Globus pallidus (tissue), 1 donor: ENCODE results near the gene CNOT6L.
A peak's percentile ranks its signal among the peaks of the same experiment; 100 is the strongest.
"Not testable (repeated sequence)": the region's sequence is repeated elsewhere in the genome, so short reads cannot be mapped to it uniquely, and the experiment has no call there.

Source experiments
- DNase-seq: peaks from one replicate; pipeline ENCODE4 v3.0.0-alpha.2; 2015; ENCODE audit warnings: low spot score

CNOT6L gene

DNA sequence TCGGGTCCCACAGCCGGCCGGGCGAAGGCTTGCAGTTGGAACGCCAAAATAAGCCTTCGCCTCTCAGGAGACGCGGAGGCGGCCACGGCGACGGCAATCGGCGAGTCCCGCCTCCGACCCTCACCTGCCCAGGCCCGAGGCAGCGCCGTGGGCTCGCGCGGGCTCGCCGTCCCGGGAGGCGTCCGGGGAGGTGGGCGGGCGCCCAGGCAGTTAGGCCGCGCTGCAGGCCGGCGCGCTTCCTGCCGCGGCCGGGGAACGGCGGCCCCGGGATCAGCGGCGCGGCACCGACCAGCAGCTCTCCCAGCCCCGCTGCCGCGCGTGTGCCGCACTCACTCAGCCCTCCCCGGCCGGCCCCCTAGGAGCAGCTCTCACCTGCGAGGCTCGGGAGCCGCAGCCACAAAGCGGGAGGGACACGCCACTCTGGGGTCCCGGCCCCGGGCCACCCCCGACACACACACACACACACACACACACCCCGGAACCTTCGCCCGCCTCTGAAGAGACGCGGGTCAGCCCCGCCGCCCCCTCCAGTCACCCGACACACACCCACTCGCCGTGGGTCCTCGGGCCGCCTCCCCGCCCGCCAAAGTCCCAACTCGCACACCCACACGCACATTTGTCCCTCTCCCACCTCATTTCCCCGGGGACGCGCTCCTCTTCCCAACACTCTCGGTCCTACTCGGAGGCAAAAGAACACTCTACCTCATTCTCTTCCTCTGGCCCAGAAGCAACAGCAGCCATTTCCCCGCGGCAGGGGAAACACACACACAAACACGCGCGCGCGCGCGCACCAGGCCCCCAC is at the start of gene CNOT6L:
CNOT6L (minus strand) TSS at position 767 of the 802 bp plus-strand sequence; CDS start at position 707, 60 bp downstream.
- DNase-seq = peak; percentile 66

DNA sequence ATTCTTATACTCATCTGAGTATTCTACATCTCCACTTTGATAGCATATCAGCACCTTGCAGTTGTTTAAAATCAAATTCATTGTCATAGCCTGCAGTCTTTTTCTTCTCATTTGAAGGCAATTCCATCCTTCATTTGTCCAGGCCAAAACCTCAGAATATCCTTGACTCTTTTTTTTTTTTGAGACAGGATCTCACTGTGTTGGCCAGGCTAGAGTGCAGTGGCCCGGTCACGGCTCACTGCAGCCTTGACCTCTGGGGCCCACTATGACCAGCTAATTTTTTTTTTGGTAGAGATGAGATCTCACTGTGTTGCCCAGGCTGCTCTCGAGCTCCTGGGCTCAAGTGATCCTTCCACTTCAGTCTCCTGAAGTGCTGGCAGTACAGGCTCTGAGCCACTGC is 46.1 kb upstream of the CNOT6L start:
- no peak for DNase-seq

DNA sequence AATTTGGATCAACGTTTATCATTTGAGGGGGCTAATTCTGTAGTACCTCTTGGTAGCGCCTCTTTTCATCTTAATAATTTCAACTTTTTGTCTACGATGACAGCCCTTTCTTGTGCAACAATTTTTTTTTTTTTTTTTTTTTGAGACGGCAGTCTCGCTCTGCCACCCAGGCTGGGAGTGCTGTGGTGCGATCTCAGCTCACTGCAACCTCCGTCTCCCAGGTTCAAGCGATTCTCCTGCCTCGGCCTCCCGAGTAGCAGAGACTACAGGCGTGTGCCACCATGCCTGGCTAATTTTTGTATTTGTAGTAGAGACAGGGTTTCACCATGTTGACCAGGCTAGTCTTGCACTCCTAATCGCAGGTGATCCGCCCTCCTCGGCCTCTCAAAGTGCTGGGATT is 44.2 kb upstream of the CNOT6L start:
- not testable (repeated sequence) for DNase-seq

DNA sequence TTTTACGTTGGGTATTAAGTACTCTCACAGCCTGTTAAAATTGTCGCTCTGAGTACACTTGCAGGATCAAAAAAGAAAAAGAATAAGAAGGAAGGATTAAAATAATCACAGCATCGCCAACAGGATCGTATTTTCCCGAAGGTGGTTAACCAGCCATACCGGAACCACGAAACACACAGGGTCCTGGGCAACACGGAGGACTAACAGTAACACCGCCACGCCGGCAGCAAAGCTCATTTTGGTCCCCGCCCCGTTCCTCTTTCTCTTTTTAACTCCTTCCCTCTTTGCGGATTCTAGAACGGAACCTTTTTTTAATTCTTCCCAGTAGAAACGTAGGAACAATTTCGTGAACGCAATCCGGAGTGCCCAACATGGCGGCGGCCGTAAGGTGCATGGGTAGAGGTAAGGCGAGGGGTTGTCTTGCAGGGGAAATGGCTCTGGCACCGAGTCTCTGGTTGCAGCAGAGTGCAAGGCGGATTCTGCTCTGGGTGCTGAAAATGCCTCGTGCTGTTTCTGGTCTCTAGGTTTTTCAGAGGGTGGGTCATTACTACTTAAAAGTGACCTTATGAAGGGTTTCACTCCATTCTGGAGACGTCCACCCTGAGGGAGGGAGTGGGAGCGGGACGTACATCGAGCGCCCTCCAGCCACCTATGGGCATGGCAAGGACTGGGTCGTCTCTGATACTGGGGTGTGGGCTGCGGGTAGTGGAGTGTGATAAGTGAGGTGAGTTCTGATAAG is 43.5 kb upstream of the CNOT6L start, which contains the start of gene MRPL1:
MRPL1 (plus strand) TSS at position 353 of the 739 bp plus-strand sequence; CDS start at position 372, 19 bp downstream.
- DNase-seq = peak; percentile 91

DNA sequence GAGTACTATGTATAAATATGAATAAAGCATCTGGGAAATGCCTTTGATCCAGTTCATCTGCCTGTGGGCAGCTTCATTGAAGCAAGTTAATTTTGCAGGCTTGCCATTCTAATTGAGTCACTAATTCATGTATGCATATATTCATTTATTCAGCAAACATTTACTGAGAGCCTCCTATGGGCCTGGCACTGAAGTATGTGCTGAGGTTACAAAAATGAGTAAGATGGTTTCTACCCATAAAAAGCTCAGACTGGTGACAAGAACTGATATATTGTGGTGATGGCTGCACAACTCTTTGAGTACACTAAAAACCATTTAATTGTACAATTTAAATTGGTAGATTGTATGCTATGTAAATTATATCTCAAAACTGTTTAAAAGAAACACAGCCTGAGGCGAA is 42.3 kb upstream of the CNOT6L start:
- peak; percentile 10 for DNase-seq

DNA sequence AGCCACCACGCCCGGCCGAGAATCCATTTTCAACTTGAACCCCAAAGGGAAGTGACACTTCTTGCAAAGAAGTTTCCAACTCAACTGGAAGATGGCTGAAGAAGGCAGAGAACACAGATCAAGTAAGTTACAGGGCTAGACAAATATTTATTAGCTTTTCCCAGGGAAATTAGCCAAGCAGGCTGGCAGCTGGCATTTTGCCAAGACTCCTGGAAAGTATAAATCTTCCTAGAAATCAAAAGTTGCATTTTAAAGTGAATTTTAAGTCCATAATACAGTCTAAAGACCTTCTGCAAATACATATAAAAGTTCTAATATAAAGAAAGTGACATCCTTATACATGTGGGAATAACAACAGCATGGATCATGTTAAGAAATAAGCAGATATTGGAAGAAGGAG is 40.1 kb upstream of the CNOT6L start:
- no peak for DNase-seq

DNA sequence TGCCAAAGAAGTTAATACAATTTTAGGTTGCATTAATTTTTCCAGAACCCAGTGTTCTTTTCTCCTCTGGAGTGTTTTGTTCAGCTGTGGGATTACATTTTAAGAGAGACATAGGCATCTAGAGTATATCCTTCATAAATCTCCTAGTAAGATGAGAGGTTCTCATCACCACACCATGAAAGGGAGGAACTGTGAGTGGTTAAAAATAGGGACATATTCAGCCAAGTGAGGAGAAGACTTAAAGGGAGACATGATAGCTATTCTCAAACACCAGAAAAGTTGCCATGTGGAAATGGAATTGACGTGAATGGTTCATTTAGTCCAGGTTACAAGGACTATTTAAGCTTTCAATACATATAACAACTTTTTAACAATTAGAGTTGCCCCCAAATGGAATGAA is 37.0 kb upstream of the CNOT6L start:
- DNase-seq = no peak

DNA sequence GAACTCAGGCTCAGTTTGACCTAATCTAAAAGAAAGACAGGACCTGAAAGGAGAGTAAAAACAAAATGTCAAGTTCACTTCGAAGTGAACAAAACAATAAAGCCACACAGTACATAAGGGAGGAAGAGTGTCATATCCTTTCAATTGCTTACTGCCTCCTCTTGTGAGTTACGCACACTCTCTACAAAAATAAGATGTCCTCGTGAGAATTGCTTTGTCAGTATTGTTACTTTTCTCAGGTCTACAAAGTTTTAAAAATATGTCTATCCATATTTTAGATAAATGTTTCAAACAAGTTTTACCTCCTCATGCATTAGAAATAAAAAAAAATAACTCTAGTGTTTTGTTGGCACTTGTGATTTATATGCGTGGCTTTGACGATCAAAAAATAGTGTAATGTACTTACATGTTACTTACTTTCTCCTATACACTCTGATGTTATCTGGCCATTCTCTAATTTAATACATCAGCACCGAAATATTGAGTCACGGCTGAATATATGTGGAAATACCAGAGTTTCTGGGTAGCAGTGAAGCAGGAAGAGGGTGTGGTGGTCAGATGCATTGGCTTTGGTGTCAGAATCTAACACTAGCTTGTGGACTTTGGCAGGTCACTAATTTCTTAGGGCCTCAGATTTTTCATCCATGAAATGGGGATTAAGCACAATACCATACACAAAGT is 35.4 kb upstream of the CNOT6L start:
- DNase-seq = no peak

DNA sequence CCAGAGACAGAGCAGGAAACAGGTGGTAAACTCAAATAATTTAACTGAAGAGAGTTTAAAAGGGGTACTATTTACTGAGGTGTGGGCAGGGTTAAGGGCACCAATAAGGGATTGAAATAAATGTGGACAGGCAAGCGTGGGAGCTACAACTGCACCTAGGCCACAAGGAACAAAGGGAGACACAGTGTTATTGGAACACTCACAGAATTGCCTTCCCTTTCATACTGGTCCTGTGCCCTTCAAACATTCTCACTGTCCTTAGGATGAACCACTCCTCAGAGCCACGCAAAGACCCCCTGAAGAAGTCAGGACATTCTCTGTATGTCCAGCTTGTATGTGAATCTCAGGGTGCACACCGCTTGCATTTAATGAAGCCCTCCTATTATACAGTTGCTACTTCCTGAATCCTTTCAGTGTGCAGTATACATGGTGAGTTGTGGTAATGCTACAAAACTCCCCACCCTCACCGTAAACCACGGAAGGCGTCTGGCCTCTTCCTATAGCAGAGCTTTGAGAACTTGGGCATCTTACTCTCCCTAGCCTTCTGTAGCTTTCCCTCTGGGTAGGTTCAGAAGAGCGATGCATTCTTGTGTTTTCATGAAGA is 33.8 kb upstream of the CNOT6L start:
- DNase-seq = no peak

DNA sequence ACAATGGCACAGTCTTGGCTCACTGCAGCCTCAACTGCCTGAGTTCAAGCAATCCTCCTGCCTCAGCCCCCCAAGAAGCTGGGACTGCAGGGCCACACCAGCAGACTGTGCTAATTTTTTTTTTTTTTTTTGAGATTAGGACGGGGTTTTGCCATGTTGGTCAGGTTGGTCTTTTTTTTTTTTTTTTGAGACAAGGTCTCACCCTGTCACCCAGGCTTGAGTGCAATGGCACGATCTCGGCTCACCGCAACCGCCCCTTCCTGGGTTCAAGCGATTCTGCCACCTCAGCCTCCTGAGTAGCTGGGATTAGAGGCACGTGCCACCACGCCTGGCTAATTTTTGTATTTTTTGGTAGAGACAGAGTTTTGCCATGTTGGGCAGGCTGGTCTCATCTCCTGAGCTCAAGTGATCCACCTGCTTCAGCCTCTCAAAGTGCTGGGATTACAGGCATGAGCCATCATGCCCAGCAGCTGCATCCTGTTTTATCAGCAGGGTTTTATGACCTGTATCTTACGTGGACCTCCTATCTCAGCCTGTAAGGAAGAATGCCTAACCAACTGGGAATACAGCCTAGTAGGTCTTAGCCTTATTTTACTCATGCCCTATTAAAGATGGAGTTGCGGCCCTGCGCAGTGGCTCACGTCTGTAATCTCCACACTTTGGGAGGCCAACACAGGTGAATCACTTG is 30.3 kb upstream of the CNOT6L start:
- no peak for DNase-seq

DNA sequence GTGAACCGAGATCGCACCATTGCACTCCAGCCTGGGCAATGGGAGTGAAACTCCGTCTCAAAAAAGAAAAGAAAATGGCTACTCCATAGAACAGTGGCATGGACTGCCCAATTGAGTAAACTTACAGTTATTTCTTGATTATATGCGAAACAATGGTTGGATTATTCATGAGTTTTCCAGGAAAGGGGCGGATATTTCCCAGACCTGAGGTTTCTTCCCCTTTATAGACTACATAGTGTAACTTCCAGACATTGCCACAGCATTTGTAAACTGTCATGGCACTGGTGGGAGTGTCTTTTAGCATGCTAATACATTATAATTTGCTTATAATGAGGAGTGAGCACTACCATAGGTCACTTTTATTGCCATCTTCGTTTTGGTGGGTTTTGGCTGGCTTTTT is 29.3 kb upstream of the CNOT6L start:
- DNase-seq = no peak

DNA sequence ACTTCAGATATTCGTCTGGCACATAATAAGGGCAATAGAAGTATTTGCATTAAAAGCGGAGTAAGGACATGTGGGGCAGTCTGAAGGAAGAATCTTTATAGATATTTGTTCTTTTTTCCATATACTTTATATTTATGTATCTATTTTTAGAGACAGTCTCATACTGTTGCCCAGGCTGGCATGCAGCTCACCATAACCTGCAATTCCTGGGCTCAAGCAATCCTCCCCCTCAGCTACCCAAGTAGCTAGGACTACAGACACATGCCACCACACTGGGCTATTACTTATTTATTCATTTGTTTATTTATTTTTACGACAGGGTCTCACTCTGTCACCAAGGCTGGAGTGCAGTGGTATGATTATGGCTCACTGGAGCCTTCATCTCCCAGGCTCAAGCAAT is 26.8 kb upstream of the CNOT6L start:
- no peak for DNase-seq

DNA sequence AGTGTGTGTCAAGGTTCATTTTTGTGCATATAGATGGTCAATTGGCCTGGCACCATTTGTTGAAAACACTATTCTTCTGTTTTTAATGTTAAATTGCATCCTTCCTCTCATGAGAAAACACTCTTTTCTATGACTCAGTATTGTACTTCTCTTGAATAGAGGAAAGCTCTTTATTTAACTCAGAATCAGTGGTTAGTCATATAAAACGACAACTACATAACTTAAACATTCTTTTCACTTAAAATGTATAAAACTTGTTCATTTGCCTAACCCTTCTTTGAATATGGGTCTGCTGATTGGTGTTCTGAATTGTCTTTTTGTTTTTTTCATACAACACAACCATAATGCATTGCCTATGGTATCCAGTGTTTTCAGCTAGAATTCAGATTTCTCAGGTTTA is 26.2 kb upstream of the CNOT6L start:
- no peak for DNase-seq

DNA sequence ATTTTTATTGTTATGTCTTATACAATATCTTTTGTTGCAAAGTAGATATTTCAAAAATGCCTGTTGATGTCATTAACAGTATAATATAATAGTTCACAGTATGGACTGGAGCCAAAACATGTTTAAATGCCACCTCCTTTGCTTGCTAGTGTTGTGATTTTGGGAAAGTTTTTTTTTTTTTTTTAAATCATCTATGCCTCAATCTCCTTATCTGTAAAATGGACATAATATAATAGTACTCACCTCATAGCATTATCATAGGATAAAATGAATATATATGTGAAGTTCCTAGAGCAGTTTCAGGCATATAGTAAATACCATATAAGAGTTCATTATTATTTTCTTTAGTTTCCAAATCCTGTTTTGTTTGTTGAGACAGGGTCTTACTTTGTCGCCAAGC is 25.2 kb upstream of the CNOT6L start:
- DNase-seq = no peak

DNA sequence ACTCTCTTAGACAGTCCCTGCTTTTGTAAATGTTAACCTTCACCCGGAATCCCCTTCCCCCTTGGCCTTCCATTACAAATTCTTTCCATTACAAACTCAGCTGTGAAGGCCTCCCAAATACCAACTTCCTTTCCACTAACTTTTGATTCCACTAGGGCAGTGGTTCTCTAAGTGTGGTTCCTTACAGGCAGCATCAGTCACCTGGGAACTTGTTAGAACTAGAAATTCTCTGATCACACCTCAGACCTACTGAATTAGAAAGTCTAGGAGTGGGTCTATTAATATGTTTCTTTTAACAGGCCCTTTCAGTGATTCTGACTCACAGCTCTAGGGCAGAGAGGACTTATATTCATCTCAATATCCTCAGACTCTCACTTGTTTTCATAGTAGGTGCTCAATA is 24.5 kb upstream of the CNOT6L start:
- DNase-seq = no peak

DNA sequence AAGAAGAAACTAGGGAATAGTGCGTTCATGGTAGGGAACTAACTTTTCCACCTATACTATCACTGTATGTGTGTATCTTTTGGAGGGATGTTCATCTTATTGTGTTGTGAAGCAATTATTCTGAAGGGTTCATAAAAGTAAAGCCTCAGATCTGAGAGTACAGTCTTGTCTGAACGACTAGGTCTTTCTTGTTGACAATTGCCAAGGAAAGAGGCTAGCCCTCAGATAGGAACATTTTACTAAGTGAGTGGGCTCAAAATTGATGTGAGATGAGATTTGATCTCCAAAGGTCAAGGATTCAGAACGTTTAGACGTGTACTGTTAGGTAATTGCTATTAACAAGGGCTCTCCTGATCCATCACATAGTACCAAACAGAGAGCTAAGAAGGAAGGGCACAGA is 15.2 kb upstream of the CNOT6L start:
- no peak for DNase-seq

DNA sequence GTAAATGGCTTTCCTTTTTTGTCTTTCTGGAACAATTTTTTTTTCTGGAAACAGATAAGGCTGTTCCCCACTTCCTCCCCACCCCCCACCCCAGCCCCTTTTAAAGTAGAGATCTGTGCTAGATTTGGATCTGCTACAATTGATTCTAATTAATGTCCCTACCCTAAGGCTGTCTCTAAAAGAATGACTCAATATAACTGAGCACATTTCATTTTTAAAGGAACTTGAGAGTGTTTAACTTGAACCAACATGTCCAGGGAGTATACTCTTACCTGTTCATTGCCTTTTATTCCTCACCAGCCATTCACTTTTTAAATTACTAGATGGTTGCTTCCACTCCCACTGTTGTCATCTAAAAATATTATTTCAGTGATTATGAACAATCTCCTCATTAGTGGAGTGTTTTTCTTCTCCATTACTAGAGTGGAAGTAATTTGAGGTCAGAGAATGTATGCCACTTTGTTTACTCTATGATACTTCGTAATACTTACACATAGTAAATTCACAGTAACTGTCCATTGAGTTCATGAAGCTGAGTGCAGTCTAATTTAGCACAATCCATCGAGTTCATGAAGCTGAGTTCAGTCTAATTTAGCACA is 14.1 kb upstream of the CNOT6L start:
- DNase-seq = no peak

DNA sequence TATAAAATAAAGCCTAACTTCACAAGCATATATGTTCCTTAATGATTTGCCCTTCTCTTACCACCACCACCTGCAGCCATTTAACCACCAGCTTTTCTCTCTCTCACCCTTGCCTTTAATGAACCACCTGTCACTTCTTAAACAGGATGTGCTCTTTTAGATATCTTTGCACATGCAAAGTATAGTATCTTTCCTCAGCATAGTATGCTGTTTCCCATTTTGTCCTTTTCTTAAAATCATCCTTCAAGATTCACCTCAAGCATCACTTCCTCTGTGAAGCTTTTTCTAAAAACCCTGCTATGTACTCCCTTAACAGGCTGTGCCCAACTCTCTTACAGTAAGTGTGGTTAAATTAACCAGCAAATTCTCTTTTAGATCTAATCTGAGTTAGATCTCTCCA is 8.2 kb upstream of the CNOT6L start:
- no peak for DNase-seq

DNA sequence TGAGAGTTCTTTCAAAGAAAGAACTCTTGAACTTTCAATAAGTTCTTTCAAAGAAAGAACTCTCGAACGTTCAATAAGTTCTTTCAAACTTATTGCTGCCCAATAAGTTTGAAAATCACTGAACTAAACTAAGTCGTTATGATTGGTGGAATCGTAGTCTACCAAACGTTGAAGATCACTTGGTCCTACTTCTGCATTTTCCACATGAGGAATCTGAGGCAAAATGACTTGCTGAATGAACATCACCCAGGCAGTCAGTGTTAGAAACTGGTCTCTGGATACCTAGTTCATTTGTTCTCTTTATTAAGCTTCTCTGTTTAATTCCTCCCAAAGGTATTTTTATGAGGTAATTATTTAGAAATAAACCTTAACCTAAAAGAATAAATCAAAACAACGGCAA is 7.1 kb upstream of the CNOT6L start:
- DNase-seq = no peak

DNA sequence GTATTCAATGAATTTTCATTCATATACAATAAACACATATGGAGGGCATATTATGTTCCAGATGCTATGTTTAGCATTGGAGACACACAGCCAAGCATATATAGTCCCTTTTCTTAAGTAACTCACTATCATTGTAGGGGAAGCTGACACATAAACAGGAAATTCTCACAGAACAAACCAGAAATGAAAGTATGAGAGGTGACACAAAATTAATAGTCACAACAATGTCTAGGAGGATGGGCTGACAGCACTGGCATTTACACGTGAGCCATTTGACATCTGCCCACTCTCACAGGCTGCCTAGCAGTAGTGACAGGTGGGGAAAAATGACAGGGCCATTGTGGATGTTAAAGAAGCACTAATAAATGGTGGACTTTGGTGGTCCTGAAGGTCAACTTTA is 2.6 kb upstream of the CNOT6L start:
- no peak for DNase-seq
